Stimulated activated CD4-positive, alpha-beta T cell treated with anti-CD3 and anti-CD28 coated beads, TNF-alpha, amount 100 ng/mL, for 48 hours (primary cell): Measurements from ENCODE around the gene MINDY2.
"Not testable (repeated sequence)": the region's sequence is repeated elsewhere in the genome, so short reads cannot be mapped to it uniquely, and the experiment has no call there.

Source experiments
- DNase-seq, 3 donors: peaks; one replicate each; pipeline ENCODE4 v3.0.0-alpha.2; 2020; ENCODE audit warnings: low read depth in 3 of 3

The MINDY2 gene

DNA sequence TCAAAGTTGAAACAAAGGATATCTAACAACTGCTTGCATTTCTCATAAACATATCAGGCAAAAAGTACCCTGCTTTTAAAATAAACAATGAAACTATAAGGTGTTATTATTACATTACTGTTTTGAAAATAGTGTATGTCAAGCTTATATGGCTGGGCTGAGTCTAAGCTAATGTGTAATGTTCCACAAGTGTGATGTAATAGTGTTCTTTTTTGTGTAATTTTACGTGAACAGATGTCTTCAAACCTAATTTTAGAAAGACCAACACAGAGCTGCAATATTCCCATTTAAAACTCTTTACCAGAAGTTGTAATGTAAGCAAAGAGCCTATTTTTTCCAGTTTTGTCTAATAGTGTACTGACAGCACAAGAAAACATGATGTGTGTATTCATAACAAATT is 34.0 kb downstream of the MINDY2 start:
- no peak for DNase-seq

DNA sequence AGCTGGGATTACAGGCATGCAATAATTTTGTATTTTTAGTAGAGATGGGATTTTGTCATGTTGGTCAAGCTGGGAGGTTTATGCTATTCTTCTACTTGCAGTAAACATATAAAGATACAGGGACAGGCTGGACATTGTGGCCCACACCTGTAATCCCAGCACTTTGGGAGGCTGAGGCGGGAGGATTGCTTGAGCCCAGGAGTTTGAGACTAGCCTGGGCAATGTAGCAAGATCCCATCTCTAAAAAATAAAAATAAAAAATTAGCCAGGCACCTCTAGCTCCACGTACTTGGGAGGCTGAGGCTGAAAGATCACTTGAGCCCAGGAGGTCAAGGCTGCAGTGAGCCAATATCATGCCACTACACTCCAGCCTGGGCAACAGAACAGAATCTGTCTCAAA is 52.2 kb downstream of the MINDY2 start:
- DNase-seq = not testable (repeated sequence)

DNA sequence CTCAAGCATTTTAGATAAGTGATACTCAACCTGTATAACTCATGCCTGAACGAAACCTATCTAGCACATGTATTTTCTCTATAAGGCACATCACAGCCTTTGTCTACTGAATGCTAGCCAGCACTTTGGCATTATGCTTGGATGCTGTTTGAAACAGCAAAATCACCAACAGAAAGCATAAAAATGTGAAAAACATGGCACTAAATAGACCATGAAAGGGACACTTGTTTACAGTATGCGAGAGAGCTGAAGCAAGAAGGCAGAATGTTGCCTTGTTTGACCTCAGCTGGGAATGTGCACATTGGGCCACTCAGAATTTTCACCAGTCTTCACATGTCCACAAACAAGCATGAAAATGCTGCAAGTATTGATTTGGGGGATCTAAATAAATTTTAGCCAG is 59.5 kb downstream of the MINDY2 start:
- DNase-seq = no peak

DNA sequence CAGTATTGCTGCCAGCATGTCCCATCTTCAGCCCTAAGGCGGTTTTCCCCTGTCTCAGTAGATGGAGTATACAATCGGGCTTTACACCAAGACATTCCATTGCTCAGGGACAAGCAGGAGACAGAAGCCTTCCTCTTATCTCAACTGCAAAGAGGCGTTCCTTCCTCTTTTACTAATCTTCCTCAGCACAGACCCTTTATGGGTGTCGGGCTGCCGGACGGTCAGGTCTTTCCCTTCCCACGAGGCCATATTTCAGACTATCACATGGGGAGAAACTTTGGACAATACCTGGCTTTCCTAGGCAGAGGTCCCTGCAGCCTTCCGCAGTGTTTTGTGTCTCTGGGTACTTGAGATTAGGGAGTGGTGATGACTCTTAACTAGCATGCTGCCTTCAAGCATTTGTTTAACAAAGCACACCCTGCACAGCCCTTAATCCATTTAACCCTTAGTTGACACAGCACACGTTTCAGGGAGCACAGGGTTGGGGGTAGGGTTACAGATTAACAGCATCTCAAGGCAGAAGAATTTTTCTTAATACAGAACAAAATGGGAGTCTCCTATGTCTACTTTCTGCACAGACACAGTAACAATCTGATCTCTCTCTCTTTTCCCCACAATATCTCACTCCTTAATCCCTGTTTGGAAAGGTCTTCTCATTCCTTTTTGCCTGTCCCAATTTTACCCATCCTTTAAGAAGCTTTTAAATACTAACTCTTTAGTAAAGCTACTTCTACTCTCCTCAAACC is 62.8 kb downstream of the MINDY2 start:
- DNase-seq = not testable (repeated sequence)

DNA sequence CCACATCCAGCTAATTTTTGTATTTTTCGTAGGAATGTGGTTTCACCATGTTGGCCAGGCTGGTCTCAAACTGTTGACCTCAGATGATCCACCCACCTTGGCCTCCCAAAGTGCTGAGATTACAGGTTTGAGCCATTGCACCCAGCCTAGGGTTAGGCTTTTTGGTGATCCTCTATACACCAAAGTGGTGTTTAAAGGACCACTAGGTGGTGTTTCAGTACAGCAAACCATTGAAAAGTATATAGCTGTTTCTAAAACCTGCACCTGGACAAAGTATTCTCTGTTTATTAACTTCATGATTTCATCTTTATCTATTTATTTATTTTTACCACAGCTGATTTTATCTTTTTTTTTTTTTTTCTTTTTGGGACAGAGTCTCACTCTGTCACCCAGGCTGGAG is 68.4 kb downstream of the MINDY2 start:
- DNase-seq = no peak

DNA sequence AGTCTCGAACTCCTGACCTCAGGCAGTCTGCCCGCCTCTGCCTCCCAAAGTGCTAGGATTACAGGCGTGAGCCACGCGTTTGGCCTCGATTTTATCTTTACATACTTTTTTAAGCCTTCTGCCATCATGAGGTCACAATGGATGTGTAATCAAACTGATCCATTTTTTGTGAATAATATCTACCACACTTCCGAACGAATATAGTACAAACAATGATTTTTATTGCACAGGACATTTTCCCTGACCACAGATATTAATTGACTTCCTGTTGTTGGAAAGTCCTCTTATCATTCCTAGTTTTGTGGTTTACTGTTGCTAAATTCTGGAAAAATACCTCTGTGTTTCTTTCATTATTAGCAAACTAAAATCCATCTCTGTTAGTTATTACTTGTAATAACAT is 68.9 kb downstream of the MINDY2 start:
- no peak for DNase-seq

DNA sequence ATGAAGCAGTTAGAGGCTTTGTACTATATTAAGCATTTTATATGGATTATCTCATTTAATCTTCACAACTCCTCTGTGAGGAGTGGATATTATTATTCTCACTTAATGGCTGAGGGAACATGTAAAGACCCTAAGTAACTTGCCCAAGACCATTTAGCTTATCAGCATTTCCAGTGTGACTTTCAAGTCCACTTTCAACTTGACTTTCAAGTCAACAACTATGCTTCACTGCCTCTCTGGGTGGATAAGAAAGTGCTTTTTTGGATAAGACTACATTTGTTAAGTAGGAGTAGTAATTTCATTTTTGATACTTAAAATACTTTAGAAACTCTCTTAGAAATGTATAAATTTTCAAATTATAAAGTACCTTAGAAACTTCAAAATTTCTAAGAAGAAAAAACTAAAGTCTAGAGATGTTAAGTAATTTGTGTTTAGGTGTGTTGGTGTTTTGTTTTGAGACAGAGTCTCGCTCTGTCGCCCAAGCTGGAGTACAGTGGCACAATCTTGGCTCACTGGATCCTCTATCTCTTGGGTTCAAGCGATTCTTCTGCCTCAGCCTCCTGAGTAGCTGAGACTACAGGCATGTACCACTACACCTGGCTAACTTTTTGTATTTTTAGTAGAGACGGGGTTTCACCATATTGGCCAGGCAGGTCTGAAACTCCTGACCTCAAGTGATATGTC is 71.8 kb downstream of the MINDY2 start:
- DNase-seq = no peak

DNA sequence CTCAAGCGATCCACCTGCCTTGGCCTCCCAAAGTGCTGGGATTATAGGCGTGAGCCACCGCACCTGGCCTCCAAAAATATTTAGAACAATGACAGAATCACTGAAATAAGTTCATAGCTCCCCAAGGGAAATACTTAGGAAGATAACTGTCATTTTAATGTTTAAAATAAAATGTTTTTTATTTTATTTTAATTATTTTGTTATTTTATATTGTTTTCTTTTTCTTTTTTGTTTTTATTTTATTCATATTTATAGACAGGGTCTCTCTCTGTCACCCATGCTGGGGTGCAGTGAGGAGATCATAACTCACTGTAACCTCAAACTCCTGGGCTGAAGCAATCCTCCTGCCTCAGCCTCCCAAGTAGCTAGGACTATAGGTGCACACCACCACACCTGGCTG is 80.1 kb downstream of the MINDY2 start:
- DNase-seq = not testable (repeated sequence)

DNA sequence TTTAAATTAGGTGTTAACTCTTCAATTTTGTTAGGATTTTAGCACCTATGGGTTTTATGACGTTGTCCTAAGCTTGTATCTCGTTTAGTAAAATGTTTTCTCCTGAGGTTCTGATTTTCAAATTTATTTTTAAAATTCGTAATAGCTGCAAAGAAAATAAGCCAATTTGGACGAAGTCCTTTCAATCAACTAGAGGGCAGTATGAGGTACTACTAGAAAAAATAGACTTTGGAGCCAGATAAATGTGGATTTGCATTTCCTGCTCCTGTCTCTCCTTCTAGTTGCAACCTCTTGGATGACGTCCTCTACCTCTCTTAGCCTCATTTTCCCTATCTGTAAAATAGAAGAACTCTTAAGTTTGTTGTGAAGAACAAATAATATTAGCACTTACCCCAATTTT is 81.2 kb downstream of the MINDY2 start:
- no peak for DNase-seq

DNA sequence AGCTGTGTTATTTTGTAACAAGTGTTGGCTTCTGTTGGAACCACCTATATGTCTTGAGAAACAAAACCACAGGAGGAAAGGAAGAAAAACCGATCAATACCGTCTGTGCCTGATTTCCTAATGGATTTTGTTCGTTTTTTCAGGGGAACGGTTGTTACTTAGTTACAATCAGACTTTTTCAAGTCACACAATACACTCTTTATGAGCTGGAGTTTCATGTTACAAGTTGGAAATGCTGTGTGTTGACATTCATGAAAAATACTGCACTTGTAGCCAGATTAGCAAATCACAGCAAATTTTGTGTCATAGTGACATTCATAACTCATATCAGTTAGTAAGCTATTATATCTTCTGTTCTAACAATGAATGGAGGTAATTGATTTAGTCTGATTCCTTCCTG is 83.5 kb downstream of the MINDY2 start:
- no peak for DNase-seq

DNA sequence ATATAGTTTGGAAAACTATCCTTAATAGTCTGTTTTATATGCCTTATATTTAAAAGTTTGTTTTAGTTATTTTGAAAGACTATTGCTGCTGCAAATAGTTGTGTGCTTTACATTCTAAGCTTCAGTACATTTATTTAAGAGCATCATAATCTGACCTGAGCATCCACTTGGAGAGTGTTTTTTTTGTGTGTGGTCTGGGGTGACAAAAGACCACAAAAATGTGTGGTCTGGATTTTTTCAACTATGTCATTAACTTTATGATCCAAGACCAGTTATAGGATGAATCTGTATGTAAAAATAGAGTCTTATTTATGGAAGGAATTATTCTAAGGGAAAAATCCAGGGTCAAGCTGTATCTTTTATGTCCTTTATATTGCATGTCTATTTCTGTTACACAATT is 85.0 kb downstream of the MINDY2 start:
- DNase-seq = no peak

DNA sequence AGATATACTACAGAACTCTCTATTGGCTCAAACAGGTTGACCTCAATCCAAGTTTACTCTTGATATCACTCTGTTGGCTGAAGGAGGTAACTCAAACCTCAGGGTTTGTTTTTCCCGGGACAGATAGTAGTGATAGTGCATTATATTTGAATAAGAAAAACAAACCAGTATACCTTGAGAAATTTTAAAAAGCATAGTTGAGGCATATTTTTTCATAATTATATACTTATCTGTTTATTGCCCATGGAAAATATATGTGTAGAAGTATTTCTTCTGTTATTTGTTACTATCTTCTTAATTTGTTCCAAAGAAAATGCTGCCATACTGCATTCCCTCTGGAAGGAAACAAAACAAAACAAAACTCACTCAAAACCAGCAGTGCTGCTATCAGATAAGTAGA is 85.5 kb downstream of the MINDY2 start:
- DNase-seq = not testable (repeated sequence)

DNA sequence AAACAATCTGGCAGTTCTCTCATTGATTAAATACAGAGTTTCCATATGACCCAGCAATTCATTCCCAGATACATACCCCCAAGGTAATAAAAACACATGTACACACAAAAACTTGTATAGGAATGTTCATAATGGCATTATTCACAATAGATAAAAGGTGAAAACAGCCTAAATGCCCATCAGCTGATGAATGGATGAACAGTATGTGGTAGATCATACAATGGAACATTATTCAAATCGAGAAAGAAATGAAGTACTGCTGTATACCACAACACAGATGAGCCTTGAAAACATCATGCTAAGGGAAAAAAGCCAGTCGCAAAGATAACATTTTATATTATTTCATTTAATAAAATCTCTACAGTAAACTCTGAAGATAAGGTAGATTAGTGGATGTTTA is 91.2 kb downstream of the MINDY2 start:
- DNase-seq = no peak

DNA sequence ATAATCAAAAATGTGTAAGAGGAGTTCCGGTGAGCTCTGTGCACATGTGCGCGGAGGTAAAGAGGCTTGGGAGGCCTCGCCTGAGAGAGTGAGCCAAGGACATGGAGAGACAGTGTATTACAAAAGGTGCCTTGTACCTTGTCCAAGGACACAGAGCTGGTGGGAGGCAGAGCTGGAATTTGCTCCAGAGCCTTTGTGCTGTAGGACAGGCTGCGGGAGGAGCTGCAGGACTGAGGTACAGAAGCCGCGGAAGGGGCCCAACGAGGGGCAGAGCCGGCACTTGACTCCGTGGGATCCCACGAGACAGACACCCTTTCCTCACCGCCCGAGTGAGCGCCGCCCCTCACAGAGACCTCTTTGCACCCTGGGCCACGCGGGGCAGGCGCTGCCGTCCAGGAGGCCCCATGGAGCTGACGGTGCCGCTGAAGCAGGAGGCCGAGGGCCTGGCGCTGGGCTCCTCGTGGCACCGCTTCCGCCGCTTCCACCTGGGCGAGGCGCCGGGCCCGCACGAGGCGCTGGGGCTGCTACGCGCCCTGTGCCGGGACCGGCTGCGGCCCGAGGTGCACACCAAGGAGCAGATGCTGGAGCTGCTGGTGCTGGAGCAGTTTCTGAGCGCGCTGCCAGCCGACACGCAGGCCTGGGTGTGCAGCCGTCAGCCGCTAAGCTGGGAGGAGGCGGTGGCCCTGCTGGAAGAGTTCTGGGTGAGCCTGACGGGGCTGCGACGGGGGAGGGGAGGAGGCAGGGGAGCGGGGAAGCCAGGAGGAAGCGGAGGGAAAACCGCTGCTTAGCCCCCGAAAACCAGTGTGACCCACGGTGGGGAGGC is 93.7 kb downstream of the MINDY2 start:
- DNase-seq = no peak

DNA sequence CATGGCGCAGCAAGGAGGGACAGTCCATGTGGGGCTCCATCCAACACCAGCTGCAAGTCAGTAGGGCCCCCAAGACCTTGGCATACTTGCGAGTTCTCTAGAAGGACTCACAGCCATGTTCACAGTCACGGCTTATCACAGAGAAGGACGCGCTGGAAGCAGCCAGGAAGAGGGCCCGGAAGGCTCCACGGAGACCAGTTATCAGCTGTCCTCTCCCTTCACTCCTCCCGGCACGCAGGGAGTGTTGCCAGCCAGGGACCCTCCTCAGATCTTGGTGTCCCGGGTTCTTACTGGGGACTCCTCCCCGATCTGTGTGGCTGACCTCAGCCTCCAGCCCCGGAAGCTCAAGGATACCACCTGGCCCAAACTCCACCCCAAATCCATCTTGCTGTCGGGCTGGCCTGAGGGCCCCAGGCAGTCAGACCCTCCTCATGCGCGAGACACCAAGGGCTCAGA is 94.4 kb downstream of the MINDY2 start:
- no peak for DNase-seq

DNA sequence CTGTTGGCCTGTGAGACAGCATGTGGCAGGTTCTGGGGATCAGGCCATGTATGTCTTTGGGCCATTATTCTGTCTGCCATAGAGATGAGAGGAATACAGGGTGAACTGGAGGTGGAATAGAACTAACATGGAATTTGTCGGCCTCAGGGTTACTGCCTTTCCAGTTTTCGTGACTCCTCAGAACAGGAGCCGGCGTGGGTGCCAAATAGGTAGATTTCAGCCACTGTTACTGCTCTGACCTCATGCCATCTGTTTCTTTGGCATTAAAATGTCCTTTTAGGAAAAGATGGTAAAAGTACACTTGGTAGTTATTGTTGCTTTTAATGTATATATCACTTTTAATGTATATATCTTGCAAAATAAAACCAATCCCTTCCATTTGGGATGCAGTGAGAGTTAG is 96.8 kb downstream of the MINDY2 start:
- DNase-seq = no peak

DNA sequence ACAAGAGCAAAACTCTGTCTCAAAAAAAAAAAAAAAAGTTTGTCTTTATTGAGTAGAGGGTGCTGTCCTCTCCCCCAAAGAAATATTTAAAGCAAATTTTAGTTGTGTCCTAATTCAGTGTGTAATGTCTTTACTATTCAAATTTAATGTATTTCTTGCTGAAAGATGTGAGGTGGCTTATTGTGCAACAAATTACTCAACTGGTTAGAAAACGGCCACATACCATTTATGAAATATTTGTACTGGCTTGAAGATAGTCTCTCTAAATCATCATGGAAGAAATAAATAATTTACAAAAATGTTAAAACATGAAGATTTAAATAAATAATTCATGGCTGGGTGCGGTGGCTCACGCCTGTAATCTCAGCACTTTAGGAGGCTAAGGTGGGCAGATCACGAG is 99.3 kb downstream of the MINDY2 start:
- no peak for DNase-seq

DNA sequence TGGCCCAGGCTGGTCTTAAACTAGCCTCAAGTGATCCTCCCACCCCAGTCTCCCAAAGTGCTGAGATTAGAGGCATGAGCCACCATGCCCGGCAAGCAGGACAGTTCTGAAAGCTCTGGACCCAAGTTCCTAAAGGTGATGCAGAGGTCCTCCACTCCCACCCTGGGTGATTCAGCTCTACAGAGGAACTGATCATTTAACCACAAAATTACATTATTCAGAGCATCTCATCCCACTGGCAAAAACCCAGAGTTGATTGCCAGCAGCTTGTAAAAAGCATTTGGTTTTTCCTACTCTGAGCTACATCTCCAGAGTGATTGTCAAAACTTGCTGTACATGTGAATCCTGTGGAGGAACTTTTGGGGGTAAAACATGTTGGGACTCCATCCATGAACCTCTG is 102.2 kb downstream of the MINDY2 start:
- no peak for DNase-seq

DNA sequence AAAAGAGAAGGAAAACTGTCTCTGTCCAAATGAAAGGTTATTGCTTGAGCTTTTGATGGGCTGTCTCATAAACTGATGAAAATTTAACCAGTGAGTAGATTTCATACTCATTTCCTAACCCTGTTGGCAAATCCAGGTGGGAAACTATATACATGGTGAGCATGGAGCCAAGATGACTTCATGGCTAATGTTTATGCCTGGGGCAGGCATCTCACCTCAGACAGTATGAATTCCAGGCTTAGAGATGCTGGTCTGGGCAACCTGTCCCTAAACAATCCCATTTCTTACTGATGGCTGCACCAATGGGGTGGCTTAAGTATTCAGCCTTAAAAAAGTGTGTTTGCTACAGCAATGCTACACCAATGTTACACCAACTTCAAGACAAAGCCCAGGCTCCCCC is 104.2 kb downstream of the MINDY2 start:
- no peak for DNase-seq

DNA sequence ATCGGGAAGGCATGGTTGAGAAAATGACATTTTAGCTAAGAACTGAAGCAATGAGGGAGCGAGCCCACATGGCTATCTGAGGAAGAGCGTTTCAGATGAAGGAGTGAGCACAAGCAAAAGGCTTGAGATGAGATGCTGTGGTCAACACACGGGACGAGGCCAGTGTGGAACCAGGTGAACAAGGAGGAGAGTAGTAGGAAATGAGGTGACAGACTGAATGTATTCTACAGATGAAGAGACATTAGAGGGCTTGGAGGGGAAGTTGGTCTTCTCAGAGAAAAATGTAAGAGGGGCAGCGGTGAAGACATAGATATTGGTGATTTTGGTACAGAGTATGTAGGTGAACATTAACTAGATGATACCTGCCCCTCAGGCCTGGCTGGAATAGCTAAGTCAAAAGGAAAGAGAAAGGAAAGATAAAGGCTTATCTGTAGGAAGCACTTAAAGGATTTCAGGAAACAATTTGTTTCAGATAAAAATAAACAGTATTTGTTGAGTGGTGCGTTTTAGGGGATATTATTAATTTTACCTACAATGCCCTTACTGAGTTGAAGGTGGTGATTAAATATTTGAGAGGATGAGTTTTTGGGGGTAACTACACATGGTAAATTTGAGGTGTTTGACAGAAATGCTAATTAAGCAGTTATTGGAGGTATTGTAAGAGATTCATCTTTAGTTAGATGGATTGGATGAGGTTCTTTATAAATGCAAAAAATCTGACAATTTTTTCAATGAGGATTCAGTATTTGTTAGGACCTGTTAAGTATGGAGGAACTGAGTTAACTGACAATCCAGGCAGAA is 105.4 kb downstream of the MINDY2 start:
- DNase-seq = no peak

DNA sequence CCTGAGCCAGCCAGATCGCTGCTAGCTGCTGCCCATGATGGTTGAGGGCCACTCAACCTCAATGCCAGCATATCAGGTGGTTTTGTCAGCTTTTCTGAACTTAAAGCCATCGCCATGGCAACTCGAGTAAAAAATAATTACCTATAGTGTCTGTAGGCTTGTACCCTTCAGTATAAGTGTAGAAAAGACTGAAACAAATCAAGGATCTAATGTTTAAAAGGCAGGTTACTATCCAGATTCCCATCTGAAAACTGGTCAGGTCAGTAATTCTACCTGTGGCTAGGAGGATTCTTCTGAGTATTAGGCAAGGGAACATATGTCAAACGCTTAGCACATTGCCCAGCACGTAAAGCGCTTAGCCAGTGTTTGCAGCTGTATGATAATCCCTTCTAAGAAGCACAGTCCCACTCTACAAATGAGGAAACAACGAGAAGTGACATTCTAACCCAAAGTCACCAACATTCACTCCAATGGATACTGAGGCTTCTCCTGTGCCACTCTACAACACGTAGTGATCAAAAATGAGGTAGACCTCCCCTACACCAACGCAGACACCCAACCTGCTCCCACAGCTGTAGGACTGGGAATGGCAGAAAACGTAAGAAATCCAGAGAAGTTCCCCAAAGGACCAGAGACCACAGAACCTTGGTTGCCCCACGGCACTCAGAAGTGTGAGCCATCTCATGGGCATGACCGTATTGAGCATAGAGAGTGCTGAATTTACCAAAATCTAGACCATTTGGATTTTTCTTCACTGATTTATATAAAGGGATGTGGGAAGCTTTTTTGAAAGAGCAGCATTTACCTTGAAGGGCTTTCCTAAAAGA is 107.1 kb downstream of the MINDY2 start:
- no peak for DNase-seq
